AG10803 (cell line): ENCODE data around the gene CASZ1.
A peak's percentile ranks its signal among the peaks of the same experiment; 100 is the strongest.

Experiments used
- DNase-seq: peaks from one replicate; pipeline ENCODE4 v3.0.0; 2010; ENCODE audit warnings: low read depth
- H3K4me3 ChIP-seq: 2 replicates; pipeline ENCODE4 v1.5.1; 2011; ENCODE audit warnings: mild to moderate bottlenecking, low read length, control low read depth
- CTCF ChIP-seq: conservative IDR thresholded peaks from 2 replicates; pipeline ENCODE4 v1.5.1; 2011; ENCODE audit warnings: mild to moderate bottlenecking, low read length, control low read depth, inconsistent platforms

The CASZ1 gene

DNA sequence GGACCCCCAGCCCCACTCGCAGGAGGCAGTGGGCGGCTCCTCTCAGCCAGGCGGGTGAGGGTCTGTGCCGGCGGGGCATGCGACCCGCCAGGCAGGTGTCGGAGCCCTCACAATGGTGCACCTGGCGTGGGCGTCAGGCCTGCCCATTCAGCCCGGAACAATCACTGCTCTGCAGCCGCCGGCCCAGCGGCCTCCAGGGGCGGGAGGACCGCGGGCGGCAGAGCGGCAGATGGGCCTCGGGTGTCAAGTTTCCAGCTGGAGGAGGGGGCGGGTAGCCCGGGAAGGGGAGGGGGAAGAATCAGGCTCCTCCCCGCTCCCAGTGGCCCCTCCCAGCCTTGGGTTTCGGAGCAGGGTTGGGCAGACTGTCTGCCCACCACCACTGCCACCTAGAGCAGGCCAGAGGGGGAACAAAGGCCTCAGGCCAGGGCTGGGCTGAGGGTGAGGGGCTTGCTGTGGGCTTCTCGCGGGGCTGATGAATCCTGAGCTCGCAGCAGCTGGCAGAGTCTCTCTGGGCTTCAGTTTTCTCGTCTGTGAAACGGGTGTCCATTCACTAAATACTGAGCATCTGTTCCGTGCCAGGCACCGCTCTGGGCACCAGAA lies 39.5 kb upstream of the CASZ1 start:
- no peak for TF ChIP-seq CTCF
- H3K4me3 ChIP-seq: no peak overlapping the region
- DNase-seq: peak; percentile 6

DNA sequence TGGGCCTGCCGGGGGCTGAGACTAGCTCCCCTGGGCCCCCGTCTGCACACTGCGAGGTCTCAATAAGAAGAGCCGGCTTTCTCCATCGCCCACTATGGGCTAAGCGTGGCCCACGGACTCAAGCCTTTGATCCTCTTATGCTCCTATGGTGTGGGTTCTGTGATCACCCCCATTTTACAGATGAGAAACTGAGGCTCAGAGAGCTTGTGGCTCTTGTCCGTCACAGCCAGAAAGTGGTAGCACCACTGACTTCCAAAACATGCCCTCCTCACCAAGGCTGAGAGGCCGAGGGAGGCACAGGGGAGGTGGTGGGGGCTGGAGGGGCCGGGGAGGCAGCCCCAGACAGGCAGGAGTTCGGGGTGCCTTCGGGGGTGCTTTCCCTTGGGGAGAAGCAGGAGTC lies 39.0 kb upstream of the CASZ1 start:
- no peak overlapping the region for H3K4me3 ChIP-seq
- TF ChIP-seq CTCF: no peak
- DNase-seq: no peak

GRCh38 chr1:10834770-10835412 lies 38.4 kb upstream of the CASZ1 start:
- DNase-seq: no peak
- no peak overlapping the region for H3K4me3 ChIP-seq
- TF ChIP-seq CTCF: no peak

DNA sequence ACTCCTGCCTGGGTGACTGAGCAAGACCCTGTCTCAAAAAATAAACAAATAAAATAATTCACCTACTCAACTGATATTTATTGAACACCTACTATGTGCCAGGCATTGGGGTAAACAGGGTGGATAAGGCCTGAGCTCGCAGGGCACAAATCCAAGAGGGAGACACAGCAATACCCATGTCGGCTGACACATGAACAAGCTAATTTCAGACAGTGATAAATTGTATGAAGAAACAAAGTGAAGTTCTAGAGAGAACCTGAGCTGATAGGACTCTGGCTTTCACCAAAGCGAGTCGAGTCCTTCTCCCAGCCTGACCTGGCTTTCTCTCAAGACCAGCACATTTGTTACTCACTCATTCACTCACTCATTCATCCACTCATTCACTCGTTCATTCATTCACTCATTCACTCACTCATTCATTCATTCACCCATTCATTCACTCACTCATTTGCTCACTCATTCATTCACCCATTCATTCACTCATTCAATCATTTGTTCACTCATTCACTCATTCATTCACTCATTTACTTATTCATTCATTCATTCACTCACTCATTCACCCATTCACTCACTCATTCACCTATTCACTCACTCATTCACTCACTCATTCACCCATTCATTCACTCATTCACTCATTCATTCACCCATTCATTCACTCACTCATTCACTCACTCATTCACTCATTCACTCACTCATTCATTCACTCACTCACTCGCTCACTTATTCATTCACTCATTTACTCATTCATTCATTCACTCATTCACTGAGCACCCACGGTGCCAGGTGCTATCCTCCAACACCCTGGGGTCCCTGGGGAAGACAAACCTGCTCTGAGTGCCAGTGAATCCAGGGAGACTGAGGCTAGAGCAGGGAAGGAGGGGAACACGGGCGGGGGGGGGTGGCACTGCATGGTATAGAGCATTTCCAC lies 37.4 kb upstream of the CASZ1 start:
- peak; percentile 7 for DNase-seq
- TF ChIP-seq CTCF: no peak
- no peak overlapping the region for H3K4me3 ChIP-seq

GRCh38 chr1:10832703-10833102 lies 36.3 kb upstream of the CASZ1 start:
- DNase-seq: no peak
- TF ChIP-seq CTCF: no peak

DNA sequence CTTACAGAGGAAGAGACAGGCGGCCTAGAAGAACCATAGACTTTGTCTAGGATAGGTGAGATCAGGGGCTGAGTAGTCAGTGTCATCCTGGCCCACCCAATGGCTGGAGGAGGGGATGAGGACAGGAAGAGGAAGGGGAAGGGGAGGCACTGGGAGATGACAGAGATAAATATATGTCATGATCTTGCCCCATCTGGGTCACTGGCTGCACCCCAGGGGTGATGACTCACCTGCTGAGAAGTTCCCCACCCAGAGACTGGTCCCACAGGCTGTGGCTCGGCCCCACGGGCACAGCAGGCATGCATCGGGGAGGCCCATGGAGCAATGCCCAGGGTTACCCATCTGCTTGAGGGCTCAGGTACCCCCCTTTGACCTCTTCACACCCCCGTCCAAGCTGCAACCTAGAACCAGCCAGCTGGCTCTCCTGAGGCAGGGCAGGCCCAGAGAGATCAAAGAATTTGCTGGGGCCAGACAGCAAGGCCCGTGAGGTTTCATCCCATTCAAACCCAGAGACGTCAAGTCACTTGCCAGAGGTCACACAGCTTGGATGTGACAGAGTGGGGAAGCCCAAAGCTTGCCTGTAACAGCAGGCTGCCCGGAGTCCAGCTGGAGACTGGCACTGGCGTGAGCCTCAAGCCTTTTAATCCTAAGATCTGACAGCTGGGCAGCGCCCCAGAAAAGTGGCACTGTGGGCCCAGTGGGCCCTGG lies 34.7 kb upstream of the CASZ1 start:
- DNase-seq: peak; percentile 39
- no peak overlapping the region for H3K4me3 ChIP-seq
- no peak for TF ChIP-seq CTCF

More at GRCh38 chr1:10832703-10833102, 36.3 kb upstream of the CASZ1 start:
- H3K4me3 ChIP-seq: no peak overlapping the region
